GM12874 (cell line): ENCODE measurements around the gene OCA2.

Experiments used
- TF ChIP-seq, protein P1 (sequence below): IDR thresholded peaks from 2 replicates; pipeline ENCODE4 v1.5.1; 2011; ENCODE audit warnings: low read depth, mild to moderate bottlenecking, control low read depth, low read length, moderate library complexity; ENCODE audit not compliant: insufficient read depth

Gene OCA2

DNA sequence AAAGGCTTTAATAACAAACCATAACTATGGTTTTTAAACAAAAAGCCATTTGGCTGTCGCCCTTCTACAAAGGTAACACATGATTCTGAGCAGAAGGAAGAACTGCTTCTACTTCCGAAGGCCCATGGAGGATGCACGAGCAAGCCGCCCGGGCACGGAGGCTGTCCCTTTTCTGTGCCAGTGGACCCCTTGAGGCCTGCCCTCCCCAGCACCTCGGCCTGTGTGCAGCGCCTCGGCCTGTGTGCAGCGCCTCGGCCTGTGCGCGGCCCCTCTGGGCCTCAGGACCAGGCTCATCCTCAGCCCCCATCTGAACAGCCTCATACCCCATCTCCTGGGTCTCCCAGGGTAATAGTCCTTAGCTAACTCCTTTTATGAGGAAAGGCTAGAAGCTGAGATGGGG is 329.5 kb downstream of the OCA2 start:
- TF ChIP-seq, protein P1, sequence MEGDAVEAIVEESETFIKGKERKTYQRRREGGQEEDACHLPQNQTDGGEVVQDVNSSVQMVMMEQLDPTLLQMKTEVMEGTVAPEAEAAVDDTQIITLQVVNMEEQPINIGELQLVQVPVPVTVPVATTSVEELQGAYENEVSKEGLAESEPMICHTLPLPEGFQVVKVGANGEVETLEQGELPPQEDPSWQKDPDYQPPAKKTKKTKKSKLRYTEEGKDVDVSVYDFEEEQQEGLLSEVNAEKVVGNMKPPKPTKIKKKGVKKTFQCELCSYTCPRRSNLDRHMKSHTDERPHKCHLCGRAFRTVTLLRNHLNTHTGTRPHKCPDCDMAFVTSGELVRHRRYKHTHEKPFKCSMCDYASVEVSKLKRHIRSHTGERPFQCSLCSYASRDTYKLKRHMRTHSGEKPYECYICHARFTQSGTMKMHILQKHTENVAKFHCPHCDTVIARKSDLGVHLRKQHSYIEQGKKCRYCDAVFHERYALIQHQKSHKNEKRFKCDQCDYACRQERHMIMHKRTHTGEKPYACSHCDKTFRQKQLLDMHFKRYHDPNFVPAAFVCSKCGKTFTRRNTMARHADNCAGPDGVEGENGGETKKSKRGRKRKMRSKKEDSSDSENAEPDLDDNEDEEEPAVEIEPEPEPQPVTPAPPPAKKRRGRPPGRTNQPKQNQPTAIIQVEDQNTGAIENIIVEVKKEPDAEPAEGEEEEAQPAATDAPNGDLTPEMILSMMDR, result no peak

DNA sequence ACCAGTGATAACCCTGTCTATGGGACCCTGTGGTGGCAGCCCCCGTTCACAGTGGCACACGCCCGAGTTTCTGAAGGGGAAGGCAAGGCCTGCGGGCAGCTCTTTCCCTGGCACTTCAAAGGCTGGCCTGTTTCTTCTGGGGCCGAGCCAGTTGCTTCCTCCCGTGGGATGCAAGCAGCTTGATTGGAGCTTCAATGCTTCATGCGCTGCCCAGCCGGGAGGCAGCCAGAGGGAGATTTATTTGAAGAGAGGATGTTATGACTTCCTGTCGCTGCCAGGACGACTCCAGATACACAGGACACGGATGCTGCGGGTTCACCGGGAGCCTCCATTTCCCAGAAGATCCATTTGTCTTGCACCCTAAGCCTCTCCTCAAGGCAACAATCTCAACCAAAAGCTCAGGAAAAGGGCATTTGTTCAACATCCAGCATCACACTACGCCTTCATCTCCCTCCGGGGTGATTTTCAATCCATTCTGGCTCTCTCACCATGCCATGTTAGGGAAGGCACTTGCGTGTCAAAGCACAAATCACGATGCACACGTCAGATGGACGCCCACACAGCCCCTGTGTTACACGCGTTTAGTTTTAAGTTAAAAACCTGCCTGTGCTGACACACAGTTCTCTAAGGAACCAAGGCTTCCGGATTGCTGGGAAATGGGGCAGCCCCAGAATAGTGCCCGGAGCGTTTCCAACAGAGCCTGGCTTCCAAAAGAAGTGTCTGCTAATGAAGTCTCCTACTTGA is 330.2 kb downstream of the OCA2 start:
- TF ChIP-seq, protein P1, result no peak

DNA sequence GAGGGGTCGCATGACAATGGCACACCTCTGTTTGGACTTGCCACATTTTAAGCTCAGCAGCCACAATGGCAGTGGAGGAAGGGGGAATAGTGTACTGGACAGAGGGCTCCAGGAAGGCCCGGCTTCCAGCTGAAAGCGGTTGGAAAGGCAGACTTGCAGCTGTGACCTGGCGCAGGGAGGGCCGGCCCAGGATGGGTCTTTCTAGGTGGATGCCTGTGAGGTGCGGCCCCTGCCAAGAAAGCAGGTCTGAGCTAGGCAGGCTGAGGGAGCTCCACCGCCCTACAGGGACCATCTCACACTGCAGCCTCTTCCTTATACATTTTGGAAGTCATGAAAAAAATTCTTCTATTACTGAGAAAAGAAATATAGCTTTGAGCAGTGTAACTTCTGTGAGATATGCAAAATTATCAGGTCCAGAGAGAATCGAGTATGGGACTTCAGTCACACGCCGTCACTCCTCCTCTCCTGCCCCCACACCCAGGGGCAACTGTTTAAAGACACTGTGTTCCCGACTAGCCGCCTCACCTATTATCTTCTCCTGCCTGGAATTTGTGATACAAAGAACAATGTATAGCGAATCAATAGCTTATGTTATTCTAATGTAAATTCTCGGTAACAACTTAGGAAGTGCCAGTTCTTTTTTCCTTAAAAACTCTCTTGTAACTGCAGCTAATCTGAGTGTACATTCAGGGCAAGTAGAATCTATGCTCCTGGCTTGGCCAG is 331.0 kb downstream of the OCA2 start:
- TF ChIP-seq, protein P1, result no peak

DNA sequence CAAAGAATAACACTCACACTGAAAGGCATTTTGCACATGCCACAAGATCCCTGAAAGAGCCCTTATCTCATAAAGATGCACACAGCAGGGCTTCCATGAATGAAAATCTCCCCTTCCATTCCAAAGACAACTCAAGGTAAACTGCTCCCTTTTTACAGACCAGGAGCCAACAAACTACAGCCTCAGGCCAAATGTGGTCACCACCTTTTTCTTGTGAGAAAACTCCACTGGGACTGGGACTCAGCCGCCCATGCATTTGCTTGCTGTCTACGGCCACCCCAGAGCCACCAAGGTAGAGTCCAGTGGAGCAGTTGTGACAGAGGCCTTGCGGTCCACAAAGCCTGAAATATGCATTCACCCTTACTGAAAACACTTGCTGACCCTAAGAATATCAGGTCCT is 334.8 kb downstream of the OCA2 start:
- TF ChIP-seq, protein P1, result no peak

DNA sequence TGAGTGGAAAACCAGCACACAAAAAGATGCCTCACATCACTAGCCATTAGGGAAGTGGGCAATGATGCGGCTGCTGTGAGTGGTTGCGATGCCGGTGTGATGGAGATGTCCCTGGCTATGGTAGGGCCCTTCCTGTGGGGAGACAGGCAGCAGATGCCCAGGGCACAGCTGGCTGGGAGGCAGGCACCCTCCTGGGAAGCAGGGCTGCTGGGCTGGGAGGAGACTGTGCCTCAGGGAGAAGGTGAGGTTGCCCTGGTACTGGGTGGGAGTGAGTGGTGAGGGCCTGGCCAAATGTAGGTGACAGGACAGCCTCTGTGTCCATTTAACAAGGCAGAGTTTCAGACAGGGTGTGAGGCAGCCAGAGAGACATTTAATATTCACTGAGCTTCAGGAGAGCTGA is 335.6 kb downstream of the OCA2 start:
- TF ChIP-seq, protein P1, result no peak

DNA sequence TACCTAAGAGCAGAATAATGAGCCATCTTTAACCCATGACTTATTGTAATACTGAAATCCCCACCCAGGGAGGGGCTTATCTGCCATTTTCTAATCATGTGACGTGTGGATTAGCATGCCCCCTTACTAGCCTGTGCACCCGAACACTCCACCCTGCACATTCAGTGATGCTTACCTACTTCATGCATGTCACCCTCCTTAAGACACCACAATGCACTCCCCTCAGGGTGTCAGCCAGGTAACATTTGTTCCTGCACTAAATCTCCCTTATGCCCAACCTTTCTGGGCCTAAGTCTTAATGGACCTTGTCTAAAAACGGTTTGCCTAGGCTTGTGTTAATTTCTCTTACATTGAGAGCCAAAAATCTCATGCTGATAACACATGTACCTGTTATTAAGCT is 336.6 kb downstream of the OCA2 start:
- TF ChIP-seq, protein P1, result no peak

DNA sequence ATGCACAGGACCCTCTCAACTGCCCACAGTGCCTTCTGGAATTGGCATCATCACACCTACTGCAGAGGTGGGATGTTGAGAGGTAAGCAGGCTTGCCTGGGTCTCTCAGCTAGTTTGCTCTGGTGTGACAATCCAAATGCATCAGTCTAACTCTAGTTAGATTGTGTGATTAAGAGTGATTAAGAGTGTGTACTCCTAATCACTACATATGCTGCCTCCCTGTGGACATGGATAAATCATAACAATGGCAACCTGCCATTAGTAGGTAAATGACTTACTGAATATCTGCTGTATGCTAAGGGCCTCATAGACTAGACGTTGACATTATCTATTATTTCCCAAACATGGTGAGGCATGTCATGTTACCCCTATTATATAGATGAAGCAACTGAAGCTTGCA is 342.1 kb downstream of the OCA2 start:
- TF ChIP-seq, protein P1, result no peak
